ENCODE data around the gene PTPRR.

- TF ChIP-seq CTCF (IDR thresholded peaks at IDR 0.05) (no peak), POLR2A (IDR thresholded peaks at IDR 0.05) (no peak)
Observed at GRCh38 chr12:70895956-70896355, 24.6 kb downstream of the PTPRR start.
